ENCODE measurements around the gene TMEM198.

The TMEM198 gene

GRCh38 chr2:219545295-219545942 lies 1.6 kb downstream of the TMEM198 start:
- no peak for ATAC-seq

GRCh38 chr2:219545943-219546352 lies 2.1 kb downstream of the TMEM198 start:
- ATAC-seq: no peak
- TF ChIP-seq PPARA (CRISPR knock-in tag; IDR thresholded peaks at IDR 0.05; ENCODE audit: borderline replicate concordance) (no peak), GLIS3 (CRISPR knock-in tag; IDR thresholded peaks at IDR 0.05) (no peak), BACH2 (CRISPR knock-in tag; IDR thresholded peaks at IDR 0.05; ENCODE audit: borderline replicate concordance) (no peak), CSDC2 (CRISPR knock-in tag; IDR thresholded peaks at IDR 0.05) (no peak), ARNTL (CRISPR knock-in tag; IDR thresholded peaks at IDR 0.05; ENCODE audit: borderline replicate concordance, low read depth) (no peak), PATZ1 (CRISPR knock-in tag; IDR thresholded peaks at IDR 0.05; ENCODE audit: borderline replicate concordance) (no peak), ZC3H10 (CRISPR knock-in tag; IDR thresholded peaks at IDR 0.05) (no peak), TSHZ2 (CRISPR knock-in tag; IDR thresholded peaks at IDR 0.05) (no peak), SNAI2 (CRISPR knock-in tag; IDR thresholded peaks at IDR 0.05) (no peak), ESRRG (CRISPR knock-in tag; IDR thresholded peaks at IDR 0.05) (no peak)

More at GRCh38 chr2:219545295-219545942, 1.6 kb downstream of the TMEM198 start:
- TF ChIP-seq ZC3H10 (CRISPR knock-in tag; IDR thresholded peaks at IDR 0.05): no peak
- no peak for TF ChIP-seq TSHZ2 (CRISPR knock-in tag; IDR thresholded peaks at IDR 0.05)
- TF ChIP-seq RARB (CRISPR knock-in tag; IDR thresholded peaks at IDR 0.05): no peak
- TF ChIP-seq ZNF8 (CRISPR knock-in tag; IDR thresholded peaks at IDR 0.05): no peak
- no peak for TF ChIP-seq CSDC2 (CRISPR knock-in tag; IDR thresholded peaks at IDR 0.05)
- no peak for TF ChIP-seq ZFP30 (CRISPR knock-in tag; IDR thresholded peaks at IDR 0.05)
- no peak for TF ChIP-seq ZNF565 (CRISPR knock-in tag; conservative IDR thresholded peaks at IDR 0.05; ENCODE audit: low read depth)
- no peak for TF ChIP-seq CSRNP3 (CRISPR knock-in tag; IDR thresholded peaks at IDR 0.05)
- TF ChIP-seq ISL1 (CRISPR knock-in tag; IDR thresholded peaks at IDR 0.05): no peak
- no peak for TF ChIP-seq TOX (CRISPR knock-in tag; IDR thresholded peaks at IDR 0.05; ENCODE audit: borderline replicate concordance)
- TF ChIP-seq PATZ1 (CRISPR knock-in tag; IDR thresholded peaks at IDR 0.05; ENCODE audit: borderline replicate concordance): no peak
- TF ChIP-seq ARNTL (CRISPR knock-in tag; IDR thresholded peaks at IDR 0.05; ENCODE audit: borderline replicate concordance, low read depth): no peak
- TF ChIP-seq ESRRG (CRISPR knock-in tag; IDR thresholded peaks at IDR 0.05): no peak
- TF ChIP-seq POU6F1 (CRISPR knock-in tag; IDR thresholded peaks at IDR 0.05; ENCODE audit: borderline replicate concordance, low read depth): no peak
- TF ChIP-seq OSR1 (CRISPR knock-in tag; IDR thresholded peaks at IDR 0.05): no peak
